HG02938 (cell line): ENCODE measurements around the gene ID3.

Experiments used
- ATAC-seq: cut with Tn5 transposase; IDR thresholded peaks from one replicate; pipeline ENCODE4 v1.9.1; 2021; ENCODE audit warnings: mild to moderate bottlenecking, moderate library complexity; ENCODE audit not compliant: unreplicated experiment

ID3 gene

GRCh38 chr1:23566304-23566703, 7.0 kb upstream of the ID3 start:
- ATAC-seq, result no peak

- no peak for ATAC-seq
Observed at GRCh38 chr1:23565776-23566175, 6.5 kb upstream of the ID3 start.

DNA sequence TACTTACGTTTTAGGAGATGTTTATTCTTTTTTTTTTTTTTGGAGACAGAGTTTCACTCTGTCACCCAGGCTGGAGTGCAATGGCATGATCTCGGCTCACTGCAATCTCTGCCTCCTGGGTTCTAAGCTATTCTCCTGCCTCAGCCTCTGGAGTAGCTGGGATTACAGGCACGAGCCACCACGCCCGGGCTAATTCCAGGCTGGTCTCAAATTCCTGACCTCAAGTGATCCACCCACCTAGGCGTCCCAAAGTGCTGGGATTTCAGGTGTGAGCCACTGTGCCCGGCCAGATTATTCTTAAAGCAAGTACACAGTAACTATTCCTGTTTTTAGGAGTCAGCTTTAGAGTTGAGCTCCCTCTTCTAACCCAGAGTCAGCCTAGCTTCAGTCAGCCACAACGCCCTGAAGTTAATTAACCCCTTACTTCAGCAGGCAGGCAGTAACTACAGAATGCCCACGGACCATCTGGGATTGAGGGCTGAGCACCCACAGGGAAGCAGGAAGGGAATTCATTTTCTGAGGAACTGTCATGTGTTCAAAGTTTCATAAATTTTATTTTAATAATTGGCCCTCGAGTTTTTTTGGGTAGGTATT, 5.3 kb upstream of the ID3 start:
- no peak for ATAC-seq

DNA sequence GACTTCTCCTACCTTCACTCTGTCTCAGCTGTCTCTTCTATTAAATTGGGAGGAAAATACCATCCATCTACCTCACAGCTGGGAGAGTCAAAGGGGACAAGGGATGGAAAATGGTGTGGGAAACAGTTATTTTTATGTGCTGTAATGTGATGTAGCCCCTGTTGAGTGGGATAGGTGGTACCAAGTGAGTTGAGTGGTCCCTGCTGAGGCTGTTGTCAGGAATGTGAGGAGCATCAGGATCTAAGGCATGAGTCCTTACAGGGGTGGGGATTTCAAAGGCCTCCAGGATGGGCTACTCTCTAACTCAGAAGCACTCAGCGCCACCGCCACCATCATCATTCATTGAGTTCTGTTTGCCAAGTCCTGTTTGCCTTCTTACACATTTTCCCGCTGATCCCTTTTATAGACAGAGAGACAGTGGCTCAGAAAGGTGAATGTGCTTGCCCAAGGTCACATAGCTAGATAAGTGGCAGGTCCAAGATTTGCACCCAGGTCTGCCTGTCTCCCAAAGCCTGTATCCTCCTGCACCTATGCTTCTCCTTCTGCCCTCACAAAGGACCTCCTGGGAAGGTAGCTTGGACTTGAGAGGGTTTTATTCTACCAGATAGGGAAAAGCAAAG, 4.6 kb upstream of the ID3 start:
- ATAC-seq, result no peak

DNA sequence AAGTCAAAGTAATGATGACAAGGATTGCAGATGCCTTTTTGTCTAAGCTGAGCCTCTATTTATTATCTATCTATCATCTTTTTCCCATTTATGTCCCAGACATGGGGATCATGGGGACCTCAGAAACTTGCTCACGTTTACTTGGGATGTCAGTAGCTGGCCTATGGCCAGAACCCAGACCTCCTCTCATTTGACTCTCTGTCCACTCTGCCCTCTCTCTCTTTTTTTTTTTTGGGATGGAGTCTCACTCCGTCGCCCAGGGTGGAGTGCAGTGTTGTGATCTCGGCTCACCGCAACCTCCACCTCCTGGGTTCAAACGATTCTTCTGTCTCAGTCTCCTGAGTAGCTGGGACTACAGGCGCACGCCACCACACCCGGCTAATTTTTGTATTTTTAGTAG, 3.7 kb upstream of the ID3 start:
- ATAC-seq, result no peak

DNA sequence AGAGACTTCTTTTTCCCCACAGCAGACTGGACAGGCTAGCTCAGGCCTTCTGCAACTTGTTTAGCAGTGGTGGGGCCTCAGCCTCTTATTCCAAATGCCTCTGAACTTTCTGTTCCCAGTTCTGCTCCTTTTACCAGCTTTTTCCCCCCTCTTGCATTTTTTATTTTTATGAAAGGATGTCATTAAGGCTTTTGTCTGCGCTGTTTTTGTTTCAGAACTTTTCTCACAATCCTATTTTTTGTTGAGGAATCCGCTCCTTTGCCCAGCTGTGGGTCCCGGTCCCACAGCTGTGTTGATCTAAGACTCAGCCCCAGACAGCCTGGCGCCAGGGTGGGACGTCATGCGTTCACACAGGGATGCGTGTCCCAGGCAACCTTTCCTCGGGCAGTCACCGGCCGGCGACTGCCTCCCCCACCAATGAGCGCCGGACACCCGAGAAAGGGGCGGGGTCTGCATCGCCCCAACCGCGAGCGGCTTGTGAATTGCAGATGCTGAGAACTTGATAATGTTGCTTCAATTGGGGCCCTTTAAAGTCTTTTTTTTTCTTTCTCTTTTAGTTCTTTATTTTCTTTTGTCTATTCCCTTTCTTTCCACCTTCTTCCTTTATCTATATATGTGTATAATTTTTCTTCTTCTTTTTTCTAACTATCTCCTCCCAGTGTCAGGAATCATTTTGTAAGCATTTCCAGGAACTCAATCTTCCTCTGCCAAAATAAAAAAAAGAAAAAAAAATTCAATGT, 3.0 kb upstream of the ID3 start:
- ATAC-seq, result no peak

- no peak for ATAC-seq
Observed at GRCh38 chr1:23561813-23562100, 2.5 kb upstream of the ID3 start.

GRCh38 chr1:23561076-23561812, 1.9 kb upstream of the ID3 start:
- ATAC-seq, result no peak

GRCh38 chr1:23559985-23560741, 862 bp upstream of the ID3 start:
- ATAC-seq, result no peak

GRCh38 chr1:23558872-23559135, 497 bp downstream of the ID3 start:
- ATAC-seq, result no peak

DNA sequence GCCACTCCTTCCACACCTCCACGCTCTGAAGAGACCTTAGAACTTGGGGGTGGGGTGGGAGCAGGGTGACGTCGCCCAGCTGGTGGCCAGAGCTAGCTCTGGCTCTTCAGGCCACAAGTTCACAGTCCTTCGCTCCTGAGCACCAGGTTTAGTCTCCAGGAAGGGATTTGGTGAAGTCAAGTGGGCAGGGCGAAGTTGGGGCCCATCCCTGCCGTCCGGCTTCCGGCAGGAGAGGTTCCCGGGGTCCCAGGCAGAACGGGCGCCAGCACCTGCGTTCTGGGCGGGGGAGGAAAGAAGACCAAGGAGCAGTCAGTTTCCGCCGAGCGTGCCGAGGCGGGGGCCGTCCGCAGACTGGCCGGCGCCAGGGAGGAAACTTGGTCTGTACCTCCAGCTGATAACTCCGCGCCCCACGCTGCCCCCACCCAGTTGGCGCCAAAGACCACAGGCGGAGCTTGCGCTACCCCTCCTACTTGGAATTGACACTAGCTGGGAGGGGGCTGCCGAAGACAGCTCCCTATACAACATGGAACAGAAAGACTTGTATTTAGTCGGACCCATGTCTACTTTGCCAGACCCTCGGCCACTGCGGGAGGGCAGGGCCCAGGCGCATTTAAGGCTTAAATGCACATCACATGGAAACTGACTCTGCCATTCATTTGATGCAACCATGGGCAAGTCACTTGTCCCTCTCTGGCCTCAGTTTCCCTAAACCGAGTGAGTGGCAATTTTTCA, 995 bp downstream of the ID3 start:
- no peak for ATAC-seq

DNA sequence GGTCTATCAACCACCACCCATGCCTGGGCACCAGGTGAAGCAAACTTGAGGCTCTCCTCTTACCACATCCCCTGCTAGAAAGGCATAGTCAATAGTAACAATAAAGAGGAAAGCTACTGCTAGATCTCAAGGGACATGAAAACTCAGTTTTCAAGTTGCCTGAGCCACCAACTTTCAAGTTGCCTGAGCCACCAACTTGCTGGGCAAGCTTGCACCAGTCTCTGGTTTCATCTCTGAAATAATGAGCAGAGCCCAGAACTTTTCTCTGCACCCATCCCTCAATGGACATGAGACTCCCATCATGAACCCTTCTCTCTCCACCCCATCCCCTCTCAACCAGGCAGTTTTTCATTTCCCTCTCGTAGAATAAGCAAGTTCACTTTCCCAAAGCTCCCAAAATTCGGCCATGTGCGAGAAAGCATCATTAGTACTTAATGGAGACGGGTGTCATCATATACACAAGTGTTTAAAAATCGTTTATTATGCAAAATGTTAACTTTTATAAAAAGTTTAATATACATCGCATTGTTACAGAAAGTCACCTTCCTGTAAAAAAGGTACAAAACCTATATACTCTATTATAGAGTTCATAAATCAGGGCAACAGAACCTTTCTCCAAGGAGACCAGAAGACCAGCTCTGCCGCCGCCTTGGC, 1.7 kb downstream of the ID3 start:
- ATAC-seq, result no peak

GRCh38 chr1:23556635-23557470, 2.4 kb downstream of the ID3 start:
- ATAC-seq, result no peak

- ATAC-seq, result no peak
Observed at GRCh38 chr1:23555986-23556634, 3.2 kb downstream of the ID3 start.

DNA sequence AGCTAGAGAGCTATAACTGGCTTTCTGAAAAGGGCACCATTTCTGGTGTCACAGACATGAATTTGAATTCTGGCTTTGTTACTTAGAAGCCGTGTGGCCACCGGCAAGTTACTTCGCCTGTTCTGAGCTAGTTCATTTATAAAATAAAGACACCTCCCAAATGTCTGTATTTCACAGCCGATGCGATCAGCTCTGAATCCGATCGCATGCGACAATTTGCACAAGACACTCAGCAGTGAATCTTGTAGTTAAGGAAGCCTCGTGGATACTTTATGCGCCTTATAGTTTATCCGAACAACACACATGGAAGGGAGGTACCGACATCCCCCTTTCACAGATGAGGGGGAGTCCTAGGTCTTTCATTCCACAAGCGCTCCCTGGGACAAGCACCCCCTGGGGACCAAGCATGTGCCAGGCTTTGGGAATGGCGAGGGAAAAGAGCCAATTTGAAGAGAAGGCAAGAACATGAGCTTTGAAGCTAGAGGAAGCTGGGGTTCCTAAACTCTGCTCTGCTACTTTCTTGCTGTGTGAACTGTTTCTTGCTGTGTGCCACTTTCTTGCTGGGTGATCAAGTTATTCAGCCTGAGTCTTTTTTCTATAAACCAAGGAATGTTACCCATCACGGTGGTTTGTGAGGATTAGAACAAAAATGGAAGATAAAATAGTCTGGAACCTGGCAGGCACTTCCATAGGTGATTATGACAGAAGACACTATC, 3.9 kb downstream of the ID3 start:
- ATAC-seq, result no peak

DNA sequence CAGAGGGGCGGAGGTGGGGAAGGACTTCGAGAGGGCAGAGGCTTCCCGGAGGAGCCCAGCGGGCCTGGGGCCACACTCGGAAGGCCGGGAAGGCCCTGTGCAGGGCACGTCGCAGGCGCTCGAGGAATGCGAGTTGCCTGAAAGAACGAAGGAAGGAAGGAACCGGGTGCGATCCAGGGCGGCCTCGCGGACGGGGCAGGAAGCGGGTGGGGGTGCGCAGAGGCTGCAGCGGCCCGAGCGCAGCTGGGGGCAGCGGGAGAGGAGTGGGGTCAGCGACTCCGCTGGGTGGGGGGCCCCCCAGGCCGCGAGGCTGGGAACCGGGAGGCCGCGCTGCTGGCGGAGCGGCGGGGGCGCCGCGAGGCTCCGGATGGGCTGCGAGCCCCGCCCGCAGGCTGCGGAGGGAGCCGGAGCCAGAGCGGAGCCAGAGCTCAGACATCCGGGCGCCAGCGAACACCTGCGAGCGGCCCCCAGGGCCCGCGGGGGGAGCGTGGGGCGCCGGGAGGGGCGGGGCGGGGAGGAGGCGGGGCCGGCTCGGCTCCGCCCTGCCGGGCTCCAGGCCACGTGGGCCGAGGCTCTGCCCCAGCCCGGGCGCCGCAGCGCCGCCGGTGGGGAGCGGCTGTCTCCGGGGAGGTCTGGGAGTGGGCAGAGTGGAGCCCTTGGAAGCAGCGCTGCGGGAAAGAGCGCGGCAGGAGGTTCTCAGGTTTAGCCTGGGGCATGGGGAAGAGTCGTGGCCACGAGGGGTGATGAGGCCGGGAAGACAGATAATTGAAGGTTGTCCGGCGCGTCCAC, 4.6 kb downstream of the ID3 start:
- ATAC-seq, result peak; percentile 44

DNA sequence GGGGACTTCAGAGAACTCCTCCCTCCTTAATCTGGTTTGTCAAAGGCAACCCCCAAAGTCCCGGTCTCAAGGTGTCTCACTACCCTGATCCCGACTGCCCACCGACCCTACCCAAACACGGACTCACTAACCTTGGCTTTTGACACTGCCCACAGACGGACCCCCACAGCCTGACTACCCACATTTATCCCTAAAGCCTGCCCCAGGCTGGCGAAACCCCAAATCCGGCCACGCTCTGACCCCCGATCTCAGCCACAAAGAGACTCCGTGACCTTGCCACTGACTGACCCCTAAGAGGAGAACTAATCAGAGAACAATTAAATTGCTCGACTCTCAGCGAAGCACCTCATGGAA, 5.2 kb downstream of the ID3 start:
- ATAC-seq, result no peak
